H1 (cell line): ENCODE data around the gene RAB36. TPM values are rescaled to one million over a fixed set of nuclear protein-coding genes. Genes with fewer than 3 reads are reported as not detected.

Source experiments
- CTCF ChIA-PET: fragments of 300-600 bp; sonication (Branson Sonifier 250); formaldehyde crosslinking; loops from one replicate; lab custom pipeline; 2021; ENCODE audit not compliant: partially characterized antibody; lab: Charles Lee
- POLR2A ChIA-PET: fragments of 300-600 bp; sonication (Branson Sonifier 250); formaldehyde crosslinking; loops from one replicate; lab custom pipeline; 2021; ENCODE audit warnings: inconsistent platforms; ENCODE audit not compliant: partially characterized antibody; lab: Charles Lee
- DNase-seq, 2 experiments: peaks; one replicate each; pipeline versions ENCODE4 v3.0.0 to v3.0.0-alpha.2; 2010 to 2022; ENCODE audit warnings: low spot score in 2 of 2, low read depth in 1 of 2, mixed read lengths in 1 of 2
- FAIRE-seq: peaks from 2 replicates; lab custom pipeline; 2011; peaks lifted over from hg19 to GRCh38; lab: Jason Lieb, UNC
- H2AFZ ChIP-seq: 2 replicates; pipeline ENCODE4 v1.8.1; 2012; ENCODE audit warnings: low read length, inconsistent platforms
- H2AK5ac ChIP-seq: 2 replicates; pipeline ENCODE4 v1.6.1; 2013; ENCODE audit warnings: low read depth, low read length
- H2BK120ac ChIP-seq: replicated peaks from 2 replicates; pipeline ENCODE3; 2013; ENCODE audit warnings: low read depth, low read length, inconsistent platforms
- H2BK12ac ChIP-seq: 2 replicates; pipeline ENCODE4 v1.6.1; 2013; ENCODE audit warnings: low read depth, low read length
- H2BK15ac ChIP-seq: 2 replicates; pipeline ENCODE4 v1.6.1; 2013; ENCODE audit warnings: low read length
- H2BK20ac ChIP-seq: 2 replicates; pipeline ENCODE4 v1.6.1; 2013; ENCODE audit warnings: low read length
- H2BK5ac ChIP-seq: 2 replicates; pipeline ENCODE4 v1.6.1; 2013; ENCODE audit warnings: low read depth, low read length
- H3K14ac ChIP-seq: 2 replicates; pipeline ENCODE4 v1.6.1; 2013; ENCODE audit warnings: inconsistent platforms; ENCODE audit not compliant: insufficient read length
- H3K18ac ChIP-seq: 2 replicates; pipeline ENCODE4 v1.6.1; 2013; ENCODE audit warnings: low read length; ENCODE audit errors: extremely low read depth
- H3K23ac ChIP-seq: 2 replicates; pipeline ENCODE4 v1.6.1; 2013; ENCODE audit warnings: inconsistent platforms; ENCODE audit not compliant: insufficient read length
- H3K23me2 ChIP-seq: 2 replicates; pipeline ENCODE4 v1.6.1; 2013; ENCODE audit warnings: low read depth, low read length
- H3K27ac ChIP-seq: 2 replicates; pipeline ENCODE4 v1.6.1; 2011; ENCODE audit warnings: low read depth, low read length, inconsistent platforms
- H3K27me3 ChIP-seq, 4 experiments: replicated peaks in 1 of 4; 1 replicate in 1 of 4; 2 replicates in 3 of 4; pipeline versions ENCODE4 v1.6.1 to v1.8.1; 2011 to 2013; ENCODE audit warnings: low read length in 3 of 4, mild to moderate bottlenecking in 3 of 4, inconsistent platforms in 2 of 4, mixed read lengths in 2 of 4, moderate library complexity in 1 of 4; ENCODE audit not compliant: control insufficient read depth in 3 of 4, insufficient read depth in 3 of 4; ENCODE audit errors: extremely low read depth in 1 of 4
- H3K36me3 ChIP-seq, 4 experiments: 2 replicates each; pipeline versions ENCODE4 v1.6.1 to v1.8.1; 2011 to 2013; ENCODE audit warnings: mild to moderate bottlenecking in 4 of 4, low read length in 3 of 4, moderate library complexity in 2 of 4, control low read depth in 1 of 4, inconsistent platforms in 1 of 4; ENCODE audit not compliant: insufficient read depth in 4 of 4, control insufficient read depth in 2 of 4
- H3K4ac ChIP-seq: replicated peaks from 2 replicates; pipeline ENCODE3; 2013; ENCODE audit warnings: low read length, low read depth, mixed read lengths, inconsistent platforms; ENCODE audit not compliant: insufficient read length
- H3K4me1 ChIP-seq, 4 experiments: replicated peaks in 1 of 4; 1 replicate in 1 of 4; 2 replicates in 3 of 4; pipeline versions ENCODE4 v1.6.1 to v1.8.1; 2011 to 2013; ENCODE audit warnings: low read length in 3 of 4, inconsistent platforms in 2 of 4, mixed read lengths in 1 of 4; ENCODE audit not compliant: insufficient read depth in 4 of 4, control insufficient read depth in 3 of 4
- H3K4me2 ChIP-seq, 2 experiments: 2 replicates each; pipeline versions ENCODE4 v1.6.1 to v1.8.1; 2011 to 2013; ENCODE audit warnings: low read depth in 2 of 2, low read length in 2 of 2, control low read depth in 1 of 2, inconsistent platforms in 1 of 2, mild to moderate bottlenecking in 1 of 2; ENCODE audit not compliant: insufficient read depth in 1 of 2
- H3K4me3 ChIP-seq, 4 experiments: fragments of 200-600, 300-600 bp in 1 of 4; sonication (generic), shearing (Covaris generic), sonication (Bioruptor Twin) in 1 of 4; 2 replicates each; pipeline versions ENCODE4 v1.5.1 to v1.8.1; 2011 to 2016; ENCODE audit warnings: low read length in 4 of 4, low read depth in 3 of 4, control low read depth in 2 of 4, inconsistent platforms in 2 of 4, mild to moderate bottlenecking in 2 of 4, mixed read lengths in 1 of 4, moderate library complexity in 1 of 4; ENCODE audit not compliant: insufficient read depth in 2 of 4; ENCODE audit errors: extremely low read depth in 1 of 4
- H3K56ac ChIP-seq: replicated peaks from 2 replicates; pipeline ENCODE3; 2013; ENCODE audit warnings: low read depth, mild to moderate bottlenecking, mixed read lengths, low read length, inconsistent platforms; ENCODE audit not compliant: insufficient read length
- H3K79me1 ChIP-seq: 2 replicates; pipeline ENCODE4 v1.6.1; 2013; ENCODE audit warnings: low read depth, low read length, control low read depth
- H3K79me2 ChIP-seq, 2 experiments: 2 replicates each; pipeline versions ENCODE4 v1.6.1 to v1.8.1; 2012 to 2013; ENCODE audit warnings: low read length in 2 of 2, mild to moderate bottlenecking in 2 of 2, inconsistent platforms in 1 of 2; ENCODE audit not compliant: insufficient read depth in 2 of 2, control insufficient read depth in 1 of 2
- H3K9ac ChIP-seq, 4 experiments: replicated peaks in 1 of 4; 1 replicate in 1 of 4; 2 replicates in 3 of 4; pipeline versions ENCODE4 v1.6.1 to v1.8.1; 2011 to 2013; ENCODE audit warnings: low read depth in 3 of 4, low read length in 3 of 4, control low read depth in 2 of 4, mild to moderate bottlenecking in 2 of 4, moderate library complexity in 2 of 4, inconsistent platforms in 1 of 4; ENCODE audit errors: extremely low read depth in 1 of 4
- H3K9me3 ChIP-seq, 2 experiments: 2 replicates each; pipeline versions ENCODE4 v1.6.1 to v1.8.1; 2012 to 2013; ENCODE audit warnings: mild to moderate bottlenecking in 2 of 2, moderate library complexity in 2 of 2, control low read depth in 1 of 2, inconsistent platforms in 1 of 2, low read depth in 1 of 2, low read length in 1 of 2, mixed read lengths in 1 of 2; ENCODE audit not compliant: insufficient read depth in 2 of 2
- H4K20me1 ChIP-seq, 2 experiments: replicated peaks in 1 of 2; 2 replicates each; pipeline versions ENCODE3 to v1.8.1; 2011 to 2013; ENCODE audit warnings: inconsistent platforms in 2 of 2, low read length in 2 of 2, mild to moderate bottlenecking in 1 of 2; ENCODE audit not compliant: insufficient read depth in 2 of 2, control insufficient read depth in 1 of 2
- H4K5ac ChIP-seq: 2 replicates; pipeline ENCODE4 v1.6.1; 2013; ENCODE audit warnings: low read length, low read depth, mixed read lengths, inconsistent platforms; ENCODE audit not compliant: insufficient read length
- H4K8ac ChIP-seq: 2 replicates; pipeline ENCODE4 v1.8.0; 2013; ENCODE audit warnings: mild to moderate bottlenecking, moderate library complexity, low read length, inconsistent platforms; ENCODE audit not compliant: insufficient read depth; ENCODE audit errors: extremely low read depth
- H4K91ac ChIP-seq: replicated peaks from 2 replicates; pipeline ENCODE3; 2013; ENCODE audit warnings: low read length, mixed read lengths, inconsistent platforms; ENCODE audit not compliant: insufficient read length
- ASH2L ChIP-seq: fragments of 200-600, 300-600 bp; sonication (generic); IDR thresholded peaks from one replicate; pipeline ENCODE4 v1.7.1; 2017; ENCODE audit warnings: low read length
- CBX5 ChIP-seq: fragments of 300-800, 300-1000 bp; sonication (generic); IDR thresholded peaks from 2 replicates; pipeline ENCODE4 v1.7.1; 2016; ENCODE audit warnings: antibody characterized with exemption, low read length, low read depth
- CHD1 ChIP-seq: IDR thresholded peaks from 2 replicates; pipeline ENCODE4 v1.6.1; 2012; ENCODE audit warnings: low read depth, low read length, improper control_type of control experiment
- HDAC2 ChIP-seq, 2 experiments: fragments of 300-600 bp in 1 of 2; sonication (generic) in 1 of 2; IDR thresholded peaks; 2 replicates each; pipeline ENCODE4 v1.6.1; 2011 to 2012; ENCODE audit warnings: low read depth in 2 of 2, low read length in 2 of 2, mild to moderate bottlenecking in 2 of 2, moderate library complexity in 2 of 2, borderline replicate concordance in 1 of 2, inconsistent platforms in 1 of 2
- NRF1 ChIP-seq: IDR thresholded peaks from 2 replicates; pipeline ENCODE4 v1.6.1; 2011; ENCODE audit warnings: mild to moderate bottlenecking, low read depth, low read length, improper control_type of control experiment
- PHF8 ChIP-seq: fragments of 200-600 bp; sonication (generic); conservative IDR thresholded peaks from 2 replicates; pipeline ENCODE4 v1.7.1; 2012; ENCODE audit warnings: low read depth, mild to moderate bottlenecking, inconsistent platforms, low read length, moderate library complexity
- RBBP5 ChIP-seq: IDR thresholded peaks from 2 replicates; pipeline ENCODE4 v1.7.1; 2012; ENCODE audit warnings: low read depth, mild to moderate bottlenecking, inconsistent platforms, low read length, moderate library complexity, borderline replicate concordance
- SIX5 ChIP-seq: IDR thresholded peaks from 2 replicates; pipeline ENCODE4 v1.6.1; 2011; ENCODE audit warnings: mild to moderate bottlenecking, low read depth, low read length
- WGBS, 2 experiments: shearing (Covaris generic) in 1 of 2; methylation state at CpG; one replicate each; pipeline versions ENCODE4 v1.1.6 to v1.1.7; 2013 to 2015; ENCODE audit warnings: low lambda C conversion rate in 2 of 2, mixed read lengths in 2 of 2, inconsistent platforms in 1 of 2, low coverage in 1 of 2, missing lambda C conversion rate in 1 of 2; ENCODE audit not compliant: insufficient replicate concordance in 2 of 2, insufficient coverage in 1 of 2, insufficient read length in 1 of 2; ENCODE audit errors: extremely low coverage in 1 of 2, missing lambda C conversion rate in 1 of 2; 5-methylcytosine and 5-hydroxymethylcytosine counted together
- polyA plus RNA-seq, 7 experiments: library from polyadenylated mRNA; depleted of rRNA in 3 of 7; stranded (reverse) in 5 of 7; unstranded in 2 of 7; fragments of >200 nt in 5 of 7; fragments of 200-250 nt in 2 of 7; gene quantifications; 1 replicate in 5 of 7; 2 replicates in 1 of 7; 4 replicates in 1 of 7; pipeline versions ENCODE4 v1.2.1 to v1.2.3, GENCODE V29; 2011 to 2013; ENCODE audit warnings: missing spikeins in 2 of 7, mixed read lengths in 2 of 7
- total RNA-seq: library from RNA; stranded (reverse); fragmentation: NEBNext Ultra II Directional; extraction: Animal tissue kit (Norgen Biotek cat#: 25700); gene quantifications from 2 replicates; pipeline ENCODE4 v1.2.1, GENCODE V29; 2021
- TF ChIP-seq, protein P1 (sequence below), 3 experiments: IDR thresholded peaks; 1 replicate in 2 of 3; 2 replicates in 1 of 3; pipeline versions ENCODE4 v1.5.1 to v1.6.1; 2011; ENCODE audit warnings: low read length in 3 of 3, mild to moderate bottlenecking in 3 of 3, inconsistent platforms in 2 of 3, low read depth in 1 of 3, moderate library complexity in 1 of 3; ENCODE audit not compliant: insufficient read depth in 1 of 3; ENCODE audit errors: control extremely low read depth in 1 of 3

RAB36 gene
- total and polyA plus RNA-seq, 2 of the 8 experiments (the other 6 are each of a cell fraction or from before 2014, with no cell fraction given), result 1.0 to 1.5 TPM

DNA sequence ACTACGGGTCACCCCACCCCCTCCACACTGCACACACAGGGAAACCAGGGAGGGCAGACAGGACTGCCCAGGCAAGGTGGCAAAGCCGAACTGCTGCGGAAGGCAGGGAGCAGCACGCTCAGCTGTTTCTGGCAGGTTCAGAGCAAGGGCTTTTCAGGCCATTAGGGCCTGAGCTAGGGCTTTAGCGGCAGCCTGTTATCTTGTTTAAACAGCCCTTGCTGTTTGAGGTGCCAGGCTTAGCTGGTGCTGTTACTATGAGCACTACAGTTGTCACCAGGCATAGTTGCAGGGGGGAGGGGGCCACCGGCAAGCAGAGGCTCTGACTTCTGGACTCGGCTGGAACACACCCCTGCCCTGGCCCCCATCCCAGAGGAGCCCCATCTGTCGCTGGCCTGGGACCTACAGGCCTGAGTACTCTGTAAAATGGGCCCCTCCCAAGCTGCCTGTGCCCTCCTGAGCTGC lies 38.3 kb upstream of the RAB36 start:
- Histone ChIP-seq H3K79me2 (no peaks in the 10 kb centered on the region), H4K5ac (no peak overlapping the region), H4K91ac (no peak overlapping the region), H2BK20ac (no peak overlapping the region), H3K9ac (no peak overlapping the region), H3K36me3 (no peaks in the 10 kb centered on the region), H3K27ac (no peak overlapping the region), H3K27me3 (no peaks in the 10 kb centered on the region; a peak in 3 of 7 replicates), H3K56ac (no peak overlapping the region), H2BK15ac (no peak overlapping the region), H3K23ac (no peak overlapping the region), H3K4me1 (no peaks in the 10 kb centered on the region; a peak in 1 of 7 replicates), H2AFZ (no peak overlapping the region), H3K18ac (no peak overlapping the region), H3K79me1 (no peaks in the 10 kb centered on the region), H3K4ac (no peak overlapping the region), H3K14ac (no peak overlapping the region), H4K20me1 (peaks cover 3 to 16% of the 10 kb centered on the region in 2 experiments), H2BK5ac (no peak overlapping the region), H2BK120ac (no peak overlapping the region), H3K4me2 (no peak overlapping the region), H3K23me2 (no peaks in the 10 kb centered on the region), H4K8ac (no peak overlapping the region), H2BK12ac (no peak overlapping the region), H2AK5ac (no peak overlapping the region)
- POLR2A ChIA-PET, result no interaction called here
- 93% methylated on average over 8 of the region's 8 CpGs; no CpG with 5 or more reads in 1 of the 2 experiments for WGBS, 2 experiments
- DNase-seq (no peak), FAIRE-seq (no peak)
- CTCF ChIA-PET, result interaction anchor here (1.1 to 3.2 kb wide), 4 partner anchors 10 to 21 kb away, joined by 3 to 12 read pairs (median 4); no protein-coding TSS in a partner anchor
- TF ChIP-seq HDAC2 (IDR thresholded peaks at IDR 0.05; ENCODE audit: borderline replicate concordance in 1 of 2, low read depth in 2 of 2, low read length in 2 of 2), result no peak
- no peak for TF ChIP-seq CHD1
- TF ChIP-seq, protein P1, sequence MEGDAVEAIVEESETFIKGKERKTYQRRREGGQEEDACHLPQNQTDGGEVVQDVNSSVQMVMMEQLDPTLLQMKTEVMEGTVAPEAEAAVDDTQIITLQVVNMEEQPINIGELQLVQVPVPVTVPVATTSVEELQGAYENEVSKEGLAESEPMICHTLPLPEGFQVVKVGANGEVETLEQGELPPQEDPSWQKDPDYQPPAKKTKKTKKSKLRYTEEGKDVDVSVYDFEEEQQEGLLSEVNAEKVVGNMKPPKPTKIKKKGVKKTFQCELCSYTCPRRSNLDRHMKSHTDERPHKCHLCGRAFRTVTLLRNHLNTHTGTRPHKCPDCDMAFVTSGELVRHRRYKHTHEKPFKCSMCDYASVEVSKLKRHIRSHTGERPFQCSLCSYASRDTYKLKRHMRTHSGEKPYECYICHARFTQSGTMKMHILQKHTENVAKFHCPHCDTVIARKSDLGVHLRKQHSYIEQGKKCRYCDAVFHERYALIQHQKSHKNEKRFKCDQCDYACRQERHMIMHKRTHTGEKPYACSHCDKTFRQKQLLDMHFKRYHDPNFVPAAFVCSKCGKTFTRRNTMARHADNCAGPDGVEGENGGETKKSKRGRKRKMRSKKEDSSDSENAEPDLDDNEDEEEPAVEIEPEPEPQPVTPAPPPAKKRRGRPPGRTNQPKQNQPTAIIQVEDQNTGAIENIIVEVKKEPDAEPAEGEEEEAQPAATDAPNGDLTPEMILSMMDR (IDR thresholded peaks at IDR 0.05; ENCODE audit: control extremely low read depth in 1 of 3, insufficient read depth in 1 of 3, low read depth in 1 of 3, low read length in 3 of 3), result no peak
- no peak for TF ChIP-seq NRF1
- no peak for TF ChIP-seq CBX5
- TF ChIP-seq ASH2L, result no peak
- TF ChIP-seq RBBP5, result no peak
- TF ChIP-seq PHF8, result no peak
- no peak for TF ChIP-seq SIX5
- TF ChIP-seq, all 59 proteins: peak for 0
- Histone ChIP-seq H3K9me3 (no peaks in the 10 kb centered on the region), H3K4me3 (no peak overlapping the region)
